NCI-H2196 treated with DMSO at 0.1 percent for 48 hours (cell line): ENCODE results near the gene LAS1L.
"Not testable (repeated sequence)": the region's sequence is repeated elsewhere in the genome, so short reads cannot be mapped to it uniquely, and the experiment has no call there.

Experiments
- DNase-seq: peaks from one replicate; lab custom pipeline; 2025; ENCODE audit not compliant: unreplicated experiment; lab: John Stamatoyannopoulos, UW

LAS1L gene

GRCh38 chrX:65534450-65535292 is at the start of gene LAS1L:
Gene LAS1L (minus strand): TSS chrX:65534787. CDS start chrX:65534715, 72 bp downstream.
- peak; percentile 72 for DNase-seq

- no peak for DNase-seq
These were observed 48.0 kb upstream of the LAS1L start for GRCh38 chrX:65582450-65583082.

GRCh38 chrX:65581661-65582339 is 47.2 kb upstream of the LAS1L start:
- peak; percentile 2 for DNase-seq

GRCh38 chrX:65578346-65578745 is 43.8 kb upstream of the LAS1L start:
- DNase-seq, result no peak

- DNase-seq, result no peak
These were observed 41.6 kb upstream of the LAS1L start for GRCh38 chrX:65576160-65576559.

GRCh38 chrX:65575022-65575421 is 40.4 kb upstream of the LAS1L start:
- DNase-seq, result no peak

GRCh38 chrX:65574356-65574755 is 39.8 kb upstream of the LAS1L start:
- DNase-seq, result no peak

- DNase-seq, result no peak
These were observed 38.4 kb upstream of the LAS1L start for GRCh38 chrX:65572971-65573370.

- DNase-seq, result not testable (repeated sequence)
These were observed 28.3 kb upstream of the LAS1L start for GRCh38 chrX:65562850-65563249.

GRCh38 chrX:65551489-65552339 is 17.1 kb upstream of the LAS1L start:
- DNase-seq, result no peak

GRCh38 chrX:65551086-65551485 is 16.5 kb upstream of the LAS1L start:
- DNase-seq, result no peak

- DNase-seq, result no peak
These were observed 10.9 kb upstream of the LAS1L start for GRCh38 chrX:65545456-65545855.

- DNase-seq, result no peak
These were observed 2.6 kb upstream of the LAS1L start for GRCh38 chrX:65537229-65537628.

GRCh38 chrX:65536291-65536690 is 1.7 kb upstream of the LAS1L start:
- DNase-seq, result no peak

- DNase-seq, result no peak
These were observed 2.6 kb downstream of the LAS1L start for GRCh38 chrX:65532016-65532415.

GRCh38 chrX:65528705-65529340 is 5.8 kb downstream of the LAS1L start:
- DNase-seq, result no peak

GRCh38 chrX:65528293-65528692 is 6.3 kb downstream of the LAS1L start:
- DNase-seq, result no peak

- no peak for DNase-seq
These were observed 10.4 kb downstream of the LAS1L start for GRCh38 chrX:65524139-65524538.

GRCh38 chrX:65522739-65523372 is 11.7 kb downstream of the LAS1L start:
- no peak for DNase-seq

GRCh38 chrX:65519530-65519929 is 15.1 kb downstream of the LAS1L start:
- DNase-seq, result not testable (repeated sequence)
